Stimulated activated CD8-positive, alpha-beta memory T cell treated with anti-CD3 and anti-CD28 coated beads, Interleukin-4, amount 100 ng/mL, for 48 hours (primary cell): ENCODE measurements around the gene CLMN.
"Not testable (repeated sequence)": the region's sequence is repeated elsewhere in the genome, so short reads cannot be mapped to it uniquely, and the experiment has no call there.

Experiments used
- DNase-seq: peaks from one replicate; pipeline ENCODE4 v3.0.0-alpha.2; 2020

The CLMN gene

GRCh38 chr14:95150910-95151309 is 168.8 kb downstream of the CLMN start:
- DNase-seq = no peak

DNA sequence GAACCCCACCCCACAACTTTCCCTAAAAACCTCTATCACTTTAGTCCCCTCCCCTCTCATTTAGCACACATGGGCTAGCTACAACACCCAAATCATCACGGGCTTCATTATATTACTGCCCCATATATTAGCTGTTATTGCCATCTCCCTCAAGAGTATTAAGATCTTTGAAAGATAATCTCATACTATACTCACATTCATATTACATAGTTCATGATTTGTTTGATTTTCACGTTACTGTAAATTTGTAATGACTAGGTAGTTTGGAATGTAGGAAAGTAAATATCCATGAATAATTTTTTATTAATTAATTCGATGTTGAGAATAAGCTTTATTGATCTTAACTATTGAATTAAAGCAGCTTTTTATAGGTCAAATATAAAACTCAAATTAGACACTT is 170.3 kb downstream of the CLMN start:
- no peak for DNase-seq

DNA sequence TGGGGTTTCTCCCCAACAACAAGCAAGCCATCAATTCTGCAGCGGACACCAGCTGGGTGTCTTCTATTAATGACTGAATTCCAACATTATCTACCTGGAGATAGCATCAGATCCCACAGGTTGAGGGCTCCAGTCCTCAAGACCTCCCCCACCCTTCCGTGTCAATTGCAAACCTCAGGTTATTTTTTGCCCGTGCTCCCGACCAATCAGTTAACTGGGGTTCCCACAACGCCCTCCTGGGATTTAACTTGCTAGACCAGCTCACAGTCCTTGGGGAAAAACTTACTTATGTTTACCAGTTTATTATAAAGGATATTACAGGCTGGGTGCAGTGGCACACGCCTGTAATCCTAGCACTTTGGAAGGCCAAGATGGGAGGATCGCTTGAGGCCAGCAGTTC is 172.1 kb downstream of the CLMN start:
- DNase-seq = no peak

GRCh38 chr14:95146079-95146771 is 173.5 kb downstream of the CLMN start:
- no peak for DNase-seq

DNA sequence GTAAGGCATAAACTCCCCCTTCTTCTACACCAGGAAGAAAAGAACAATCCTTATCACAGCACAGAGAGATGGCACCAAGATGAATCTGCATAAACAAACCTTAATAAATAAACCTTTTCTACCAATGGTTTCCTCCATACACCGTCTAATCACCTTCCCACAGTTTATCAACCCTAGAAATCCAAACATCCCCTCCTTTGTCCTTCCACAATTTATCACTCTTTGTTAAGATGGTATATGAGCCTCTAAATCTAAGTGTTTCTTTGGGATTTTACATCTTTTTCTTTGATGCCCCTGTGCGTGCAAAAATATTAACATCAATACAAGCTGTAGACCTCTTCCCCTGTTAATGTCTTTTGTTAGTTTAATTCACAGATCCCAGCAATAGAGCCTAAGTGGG is 174.9 kb downstream of the CLMN start:
- no peak for DNase-seq

DNA sequence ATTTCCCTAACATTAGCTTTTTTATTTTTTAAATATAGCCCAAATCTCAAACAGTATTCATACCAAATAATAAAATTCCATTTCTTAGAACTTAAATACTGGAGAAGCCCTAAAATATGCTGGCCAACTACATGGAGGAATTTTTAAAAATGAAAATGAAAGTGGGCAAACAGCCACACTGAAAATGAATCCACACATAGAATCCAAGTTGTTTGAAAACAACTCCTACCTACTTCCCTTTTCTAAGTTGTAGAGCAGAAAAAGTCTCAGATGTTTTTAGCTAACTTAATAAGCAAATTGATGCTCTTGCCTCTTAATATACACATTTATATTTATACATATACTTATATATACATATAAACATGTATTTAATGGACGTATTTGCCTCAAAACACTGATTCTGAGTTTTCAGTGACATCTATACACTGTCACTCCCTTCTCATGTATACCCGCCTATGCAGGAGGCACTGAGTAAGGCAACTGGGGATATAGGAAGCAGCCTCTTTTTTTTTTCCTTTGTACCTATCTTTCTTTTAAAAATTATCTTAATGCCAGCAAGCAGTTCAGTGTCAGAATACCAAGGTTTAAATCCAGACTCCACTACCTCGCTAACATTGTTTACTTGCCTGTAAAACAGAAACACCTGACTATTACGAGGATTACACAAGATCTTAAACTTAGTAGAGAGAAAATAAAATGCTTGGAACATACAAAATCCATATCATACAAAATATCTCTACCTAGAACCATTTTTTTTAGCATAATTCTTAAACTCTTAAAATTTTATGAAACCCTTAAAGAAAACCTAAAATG is 175.7 kb downstream of the CLMN start:
- no peak for DNase-seq

DNA sequence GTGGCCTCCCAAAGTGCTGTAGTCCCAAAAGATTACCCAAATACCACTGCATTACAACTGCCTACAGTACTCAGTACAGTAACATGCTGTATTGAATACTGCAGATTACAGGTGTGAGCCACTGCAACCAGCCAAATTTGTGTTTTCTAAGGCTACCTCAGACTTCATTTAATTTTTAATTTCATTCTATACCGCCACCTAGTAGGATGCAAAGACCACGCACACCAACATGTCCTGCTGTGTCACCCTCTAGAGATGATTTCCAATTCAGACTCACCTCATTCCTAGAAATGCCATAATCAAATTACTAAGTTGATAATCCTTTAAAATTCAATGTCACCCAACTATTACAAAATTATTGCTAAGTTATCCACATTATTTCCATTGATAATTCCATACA is 177.5 kb downstream of the CLMN start:
- no peak for DNase-seq

DNA sequence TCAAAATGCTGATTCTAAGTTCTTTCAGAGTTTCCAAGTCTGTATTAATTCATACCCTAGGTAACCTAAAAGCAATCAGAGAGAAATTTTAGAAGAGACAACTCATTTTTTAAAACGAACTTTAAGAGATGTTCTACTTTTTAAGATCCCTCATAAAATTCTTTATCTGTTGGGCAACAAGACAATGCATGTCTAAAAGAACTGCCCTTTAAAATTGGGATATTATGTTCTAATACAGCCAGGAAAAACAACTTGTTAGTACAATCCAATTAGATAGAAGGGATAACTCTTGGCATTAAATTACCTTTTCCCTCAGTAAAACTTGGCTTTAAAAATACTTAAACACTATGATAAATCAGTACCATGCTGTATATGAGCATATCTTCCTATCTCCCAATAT is 178.0 kb downstream of the CLMN start:
- DNase-seq = no peak

- DNase-seq = no peak
Observed at GRCh38 chr14:95140060-95140858, 179.4 kb downstream of the CLMN start.

DNA sequence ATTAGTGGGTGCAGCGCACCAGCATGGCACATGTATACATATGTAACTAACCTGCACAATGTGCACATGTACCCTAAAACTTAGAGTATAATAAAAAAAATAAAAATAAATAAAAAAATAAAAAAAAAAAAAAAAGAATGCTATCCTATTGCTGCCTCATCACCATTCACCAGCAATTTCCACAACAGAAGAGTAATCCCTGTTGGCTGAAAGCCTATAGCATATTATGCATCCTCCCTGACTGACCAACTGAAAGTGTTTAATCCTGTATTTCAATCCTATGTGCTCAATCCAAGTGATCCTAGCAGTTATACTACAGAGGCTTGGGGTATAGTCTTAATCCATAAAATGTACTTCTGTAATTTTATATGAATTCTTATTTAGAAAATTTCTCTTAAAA is 180.8 kb downstream of the CLMN start:
- no peak for DNase-seq

- not testable (repeated sequence) for DNase-seq
Observed at GRCh38 chr14:95138455-95138854, 181.3 kb downstream of the CLMN start.

DNA sequence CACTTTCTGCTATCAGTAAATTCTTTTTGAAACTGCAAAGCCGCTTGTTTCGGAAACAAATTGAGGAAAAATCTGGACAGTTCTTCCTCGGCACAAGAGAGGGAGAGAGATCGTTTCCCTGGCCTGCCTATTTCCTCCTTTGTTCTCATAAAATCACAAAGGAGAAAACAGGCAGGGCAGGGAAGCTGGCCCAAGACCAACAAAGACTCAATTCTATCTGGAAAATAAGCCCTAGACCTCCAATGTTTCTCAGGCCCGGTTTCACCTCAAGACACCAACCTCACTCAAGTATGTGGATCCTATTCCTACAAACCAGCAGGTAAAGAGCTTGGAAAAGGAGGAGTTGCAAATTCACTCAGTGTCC is 181.9 kb downstream of the CLMN start:
- DNase-seq = no peak

- no peak for DNase-seq
Observed at GRCh38 chr14:95137164-95137803, 182.4 kb downstream of the CLMN start.

- DNase-seq = no peak
Observed at GRCh38 chr14:95136631-95137030, 183.1 kb downstream of the CLMN start.

DNA sequence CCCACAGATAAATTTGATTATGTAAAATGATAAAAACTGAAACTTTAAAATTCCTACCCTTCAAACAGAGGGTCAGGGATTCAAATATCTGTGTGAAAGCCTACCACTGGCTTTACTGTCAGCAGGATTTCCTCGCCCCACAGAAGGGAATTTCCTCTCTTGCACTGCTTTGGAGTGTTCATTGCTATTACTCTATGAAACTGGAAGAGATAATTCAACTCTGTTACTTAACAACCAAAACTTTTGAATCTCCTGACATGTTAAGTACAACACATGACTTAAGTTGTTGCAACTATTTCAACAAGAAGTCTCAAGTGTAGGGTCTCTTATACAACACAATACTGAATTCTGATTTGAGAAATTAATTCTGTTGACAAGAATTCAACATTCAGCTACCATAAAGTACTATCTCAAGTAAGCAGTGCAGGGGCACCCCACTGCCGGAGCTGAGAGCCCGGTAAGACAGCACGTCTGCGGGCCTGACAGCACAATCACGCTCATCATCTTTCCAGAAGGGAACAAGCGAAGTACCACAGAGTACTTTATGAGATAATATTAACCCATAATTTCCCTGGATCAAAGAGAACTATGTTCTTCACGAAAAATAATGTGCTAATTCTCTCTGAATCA is 185.3 kb downstream of the CLMN start:
- no peak for DNase-seq

- DNase-seq = no peak
Observed at GRCh38 chr14:95133282-95133681, 186.4 kb downstream of the CLMN start.

GRCh38 chr14:95132760-95133159 is 186.9 kb downstream of the CLMN start:
- DNase-seq = no peak
